Transverse colon (tissue), 4 donors: ENCODE data around the gene METTL5. TPM values are rescaled to one million over a fixed set of nuclear protein-coding genes. Genes with fewer than 3 reads are reported as not detected.

Experiments
- DNase-seq: peaks from one replicate; pipeline ENCODE4 v3.0.0-alpha.2; 2019
- H3K27ac ChIP-seq, 4 donors: fragments of 200-600 bp; sonication (generic); 2 replicates each; pipeline ENCODE4 v1.5.1; 2016 to 2018; ENCODE audit warnings: inconsistent platforms in 4 of 4
- H3K27me3 ChIP-seq: fragments of 200-600 bp; sonication (generic); 2 replicates; pipeline ENCODE4 v1.5.1; 2017; ENCODE audit warnings: inconsistent platforms
- H3K36me3 ChIP-seq, 4 donors: fragments of 200-600 bp; sonication (generic); 2 replicates each; pipeline ENCODE4 v1.5.1; 2017 to 2019; ENCODE audit warnings: inconsistent platforms in 4 of 4
- H3K4me1 ChIP-seq, 4 donors: fragments of 200-600 bp; sonication (generic); 2 replicates each; pipeline ENCODE4 v1.5.1; 2017 to 2020; ENCODE audit warnings: inconsistent platforms in 4 of 4
- H3K4me3 ChIP-seq, 4 donors: fragments of 200-600 bp; sonication (generic); 1 replicate in 1 of 4; 2 replicates in 3 of 4; pipeline versions ENCODE4 v1.5.1 to v1.6.1; 2017 to 2019; ENCODE audit warnings: inconsistent platforms in 4 of 4
- H3K9me3 ChIP-seq, 2 donors: fragments of 200-600 bp; sonication (generic); 2 replicates each; pipeline ENCODE4 v1.5.1; 2017 to 2019; ENCODE audit warnings: inconsistent platforms in 2 of 2
- EP300 ChIP-seq: sonication (generic); formaldehyde crosslinking; IDR thresholded peaks from one replicate; pipeline ENCODE4 v1.6.1; 2017; ENCODE audit warnings: antibody characterized with exemption, low read depth
- POLR2A ChIP-seq: fragments of 450-650 bp; IDR thresholded peaks from one replicate; pipeline ENCODE4 v1.6.1; 2016; ENCODE audit warnings: antibody characterized with exemption, mild to moderate bottlenecking, moderate library complexity
- POLR2AphosphoS5 ChIP-seq, 3 donors: sonication (generic); formaldehyde crosslinking; IDR thresholded peaks; one replicate each; pipeline ENCODE4 v1.6.1; 2016; ENCODE audit warnings: antibody characterized with exemption in 3 of 3
- WGBS, 2 donors: methylation state at CpG; one replicate each; pipeline ENCODE4 v1.1.5; 2018; ENCODE audit warnings: low coverage in 1 of 2; 5-methylcytosine and 5-hydroxymethylcytosine counted together
- in situ Hi-C, 4 donors: fragments of 200-750 bp; cut with MboI; loops; one replicate each; pipeline versions ENCODE4 v1.15.0 to v1.15.1; 2017; ENCODE audit warnings: low sequenced_read_pairs in 3 of 4, low pct_ligation_motif_present in 1 of 4, low pct_unique_long_range_greater_than_20kb in 1 of 4
- intact Hi-C: fragments of 100-400 bp; cut with DNase I; formaldehyde crosslinking; loops from one replicate; pipeline ENCODE4 v1.15.1; 2023; ENCODE audit warnings: low total_unique reads
- total RNA-seq, 4 donors: library from RNA; depleted of rRNA; stranded (reverse); fragments of >200 nt; gene quantifications; one replicate each; pipeline ENCODE4 v1.1.0, GENCODE V29; 2016
- TF ChIP-seq, protein P1 (sequence below), 5 experiments: fragments of 200-600 bp in 3 of 5; fragments of 450-650 bp in 2 of 5; sonication (generic) in 3 of 5; IDR thresholded peaks; 1 replicate in 2 of 5; 2 replicates in 3 of 5; pipeline ENCODE4 v1.5.1; 2016 to 2017; ENCODE audit warnings: antibody characterized with exemption in 5 of 5, inconsistent platforms in 3 of 5, mild to moderate bottlenecking in 2 of 5, moderate library complexity in 1 of 5

The METTL5 gene
- total RNA-seq, 4 donors from 2014 or later = 10.5 to 35.7 (median 34.1) TPM; not detected in 1

DNA sequence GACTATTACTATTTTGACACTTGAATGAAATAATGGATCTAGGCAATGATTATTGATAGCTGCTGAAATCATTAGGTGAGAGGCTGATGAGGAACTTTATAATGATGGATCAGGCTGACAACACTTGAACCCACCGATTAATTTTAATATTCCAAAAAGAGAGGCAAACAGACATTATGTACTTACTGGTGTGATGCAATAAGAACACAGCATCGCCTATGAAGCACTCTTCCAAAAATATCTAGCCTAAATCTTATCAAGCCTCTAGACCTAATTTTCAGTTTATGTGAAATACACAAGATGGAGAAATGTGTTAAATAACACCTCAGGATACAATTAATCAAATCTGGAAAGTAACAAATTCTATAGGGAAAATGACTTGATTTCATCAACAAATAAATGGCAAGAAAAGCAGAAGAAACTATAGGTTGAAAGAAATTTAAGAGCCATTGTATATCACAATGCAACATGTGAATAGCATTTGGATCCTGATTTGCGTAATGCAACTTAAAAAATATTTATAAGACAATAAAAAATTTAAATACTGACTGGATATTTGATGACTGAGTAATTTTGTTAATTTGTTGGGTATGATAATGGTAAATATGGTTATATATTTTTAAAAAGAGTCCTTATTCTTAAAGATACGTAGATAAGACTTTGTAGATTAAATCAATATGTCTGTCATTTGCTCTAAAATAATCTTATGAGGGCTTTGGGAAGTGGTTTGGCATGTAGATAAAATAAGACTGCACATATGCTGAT lies 43.3 kb downstream of the METTL5 start:
- intact Hi-C loops = no loop called here
- in situ Hi-C loops = no loop called here
- WGBS, 2 donors = 90 to 96% methylated on average over 3 to 4 of the region's 4 CpGs
- Histone ChIP-seq H3K27me3 (no peaks in the 10 kb centered on the region), H3K4me3 (no peak overlapping the region), H3K4me1 (no peaks in the 10 kb centered on the region), H3K27ac (no peak overlapping the region), H3K36me3 (no peaks in the 10 kb centered on the region), H3K9me3 (no peaks in the 10 kb centered on the region)
- TF ChIP-seq POLR2A = no peak
- no peak for TF ChIP-seq EP300
- TF ChIP-seq POLR2AphosphoS5 (IDR thresholded peaks at IDR 0.05) = no peak
- TF ChIP-seq, protein P1, sequence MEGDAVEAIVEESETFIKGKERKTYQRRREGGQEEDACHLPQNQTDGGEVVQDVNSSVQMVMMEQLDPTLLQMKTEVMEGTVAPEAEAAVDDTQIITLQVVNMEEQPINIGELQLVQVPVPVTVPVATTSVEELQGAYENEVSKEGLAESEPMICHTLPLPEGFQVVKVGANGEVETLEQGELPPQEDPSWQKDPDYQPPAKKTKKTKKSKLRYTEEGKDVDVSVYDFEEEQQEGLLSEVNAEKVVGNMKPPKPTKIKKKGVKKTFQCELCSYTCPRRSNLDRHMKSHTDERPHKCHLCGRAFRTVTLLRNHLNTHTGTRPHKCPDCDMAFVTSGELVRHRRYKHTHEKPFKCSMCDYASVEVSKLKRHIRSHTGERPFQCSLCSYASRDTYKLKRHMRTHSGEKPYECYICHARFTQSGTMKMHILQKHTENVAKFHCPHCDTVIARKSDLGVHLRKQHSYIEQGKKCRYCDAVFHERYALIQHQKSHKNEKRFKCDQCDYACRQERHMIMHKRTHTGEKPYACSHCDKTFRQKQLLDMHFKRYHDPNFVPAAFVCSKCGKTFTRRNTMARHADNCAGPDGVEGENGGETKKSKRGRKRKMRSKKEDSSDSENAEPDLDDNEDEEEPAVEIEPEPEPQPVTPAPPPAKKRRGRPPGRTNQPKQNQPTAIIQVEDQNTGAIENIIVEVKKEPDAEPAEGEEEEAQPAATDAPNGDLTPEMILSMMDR (IDR thresholded peaks at IDR 0.05) = no peak
- no peak for DNase-seq

DNA sequence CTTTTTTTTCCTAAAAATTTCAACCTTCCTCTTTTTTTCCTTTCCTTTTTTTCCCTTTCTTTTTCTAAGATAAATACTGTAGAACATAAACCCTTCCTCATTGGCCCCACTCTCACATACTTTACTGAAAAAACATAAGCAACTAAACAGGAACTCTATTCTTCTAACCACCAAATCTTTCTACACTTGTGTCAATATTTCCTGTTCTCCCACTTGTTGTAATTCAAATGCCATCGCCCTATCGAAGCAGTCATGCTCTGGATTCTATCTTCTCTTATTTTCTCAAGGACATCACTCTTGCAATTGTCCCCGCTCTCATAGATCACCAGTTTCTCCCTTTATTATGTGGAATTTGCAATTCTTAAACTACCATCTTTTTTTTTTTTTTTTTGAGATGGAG lies 46.3 kb downstream of the METTL5 start:
- Histone ChIP-seq H3K9me3 (no peaks in the 10 kb centered on the region), H3K4me3 (no peak overlapping the region), H3K27me3 (no peaks in the 10 kb centered on the region), H3K4me1 (no peaks in the 10 kb centered on the region), H3K36me3 (no peaks in the 10 kb centered on the region), H3K27ac (no peak overlapping the region)
- in situ Hi-C loops (no loop called here), intact Hi-C loops (no loop called here)
- WGBS, 2 donors = 73 to 91% methylated on average over 3 of the region's 3 CpGs
- DNase-seq = no peak
- no peak for TF ChIP-seq POLR2AphosphoS5 (IDR thresholded peaks at IDR 0.05)
- TF ChIP-seq POLR2A = no peak
- TF ChIP-seq, protein P1 (IDR thresholded peaks at IDR 0.05) = no peak
- no peak for TF ChIP-seq EP300

DNA sequence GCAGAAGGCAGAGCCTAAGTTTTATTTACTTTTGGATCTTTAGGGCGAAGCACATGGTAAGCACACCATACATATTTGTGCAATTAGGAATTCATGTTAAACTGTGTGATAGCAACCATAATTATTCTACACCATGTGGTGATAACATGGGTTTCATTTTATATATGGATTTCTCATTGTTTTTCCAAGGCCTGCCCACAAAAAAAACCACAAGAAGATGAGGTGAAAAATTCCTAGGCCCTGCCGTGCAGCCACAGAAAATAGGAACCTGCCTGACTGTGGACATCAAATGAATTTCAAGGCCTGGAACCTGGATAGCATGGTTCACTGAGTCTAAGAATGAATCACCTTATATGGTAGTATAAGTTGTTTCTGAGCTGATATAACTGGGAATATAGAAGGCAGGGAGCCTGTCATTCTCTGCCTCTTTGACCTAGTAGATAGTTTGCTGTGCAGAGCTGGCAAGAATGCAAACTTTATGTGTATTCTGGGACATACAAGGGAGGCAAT lies 48.4 kb downstream of the METTL5 start:
- DNase-seq = no peak
- intact Hi-C loops = no loop called here

DNA sequence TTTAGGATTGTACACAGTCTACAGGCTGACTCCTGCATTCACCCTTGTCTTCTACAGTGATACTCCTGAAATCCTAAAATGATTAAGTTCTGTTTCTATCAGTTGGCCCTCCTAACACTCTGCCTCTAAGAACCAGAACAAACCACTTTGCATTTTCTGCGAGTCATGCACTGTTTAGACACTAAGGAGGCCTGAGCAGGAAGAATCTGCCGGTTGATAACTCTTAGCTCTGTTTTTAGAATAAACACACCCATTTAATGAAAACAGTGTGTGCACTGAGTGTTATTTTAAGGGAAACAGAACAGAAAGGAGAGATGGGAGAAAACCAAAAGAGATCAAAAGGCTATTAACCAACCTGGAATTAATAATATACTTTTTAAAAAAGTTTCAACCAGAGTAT lies 48.9 kb downstream of the METTL5 start:
- in situ Hi-C loops (no loop called here), intact Hi-C loops (no loop called here)
- WGBS, 2 donors = 27 to 55% methylated on average over 2 of the region's 2 CpGs
- Histone ChIP-seq H3K36me3 (no peaks in the 10 kb centered on the region), H3K4me3 (no peak overlapping the region), H3K4me1 (no peaks in the 10 kb centered on the region), H3K27me3 (no peaks in the 10 kb centered on the region), H3K27ac (peak overlapping the region in 2 of 4 donors; percentile 18 to 65), H3K9me3 (no peaks in the 10 kb centered on the region)
- TF ChIP-seq EP300 (no peak), POLR2A (no peak), POLR2AphosphoS5 (IDR thresholded peaks at IDR 0.05) (no peak)
- TF ChIP-seq, protein P1 (IDR thresholded peaks at IDR 0.05) = no peak
- DNase-seq = no peak

More for the DNA sequence above, 48.4 kb downstream of the METTL5 start:
- in situ Hi-C loops = no loop called here
- Histone ChIP-seq H3K27me3 (no peaks in the 10 kb centered on the region), H3K4me3 (no peak overlapping the region), H3K36me3 (no peaks in the 10 kb centered on the region), H3K27ac (peak overlapping the region in 2 of 4 donors; percentile 18 to 65), H3K4me1 (no peaks in the 10 kb centered on the region), H3K9me3 (no peaks in the 10 kb centered on the region)
- WGBS, 2 donors = 60 to 64% methylated on average over 2 of the region's 2 CpGs
- TF ChIP-seq POLR2AphosphoS5 (IDR thresholded peaks at IDR 0.05) = no peak
- no peak for TF ChIP-seq POLR2A
- no peak for TF ChIP-seq EP300
- TF ChIP-seq, protein P1 (IDR thresholded peaks at IDR 0.05) = no peak
